ENCODE results near the gene ANKRD36B. TPM values are rescaled to one million over a fixed set of nuclear protein-coding genes. Genes with fewer than 3 reads are reported as not detected.
"Not testable (repeated sequence)": the region's sequence is repeated elsewhere in the genome, so short reads cannot be mapped to it uniquely, and the experiment has no call there.

The ANKRD36B gene
- total and polyA plus RNA-seq, 2 donors (not counting 3 experiments of a cell fraction or from before 2014, with no cell fraction given): 9.8 to 79.8 TPM

DNA sequence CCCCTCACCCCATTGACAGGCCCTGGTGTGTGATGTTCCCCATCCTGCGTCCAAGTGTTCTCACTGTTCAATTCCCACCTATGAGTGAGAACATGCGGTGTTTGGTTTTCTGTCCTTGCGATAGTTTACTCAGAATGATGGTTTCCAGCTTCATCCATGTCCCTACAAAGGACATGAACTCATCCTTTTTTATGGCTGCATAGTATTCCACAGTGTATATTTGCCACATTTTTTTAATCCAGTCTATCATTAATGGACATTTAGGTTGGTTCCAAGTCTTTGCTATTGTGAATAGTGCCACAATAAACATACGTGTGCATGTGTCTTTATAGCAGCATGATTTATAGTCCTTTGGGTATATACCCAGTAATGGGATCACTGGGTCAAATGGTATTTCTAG lies 6.5 kb upstream of the ANKRD36B start:
- POLR2A ChIA-PET; H3K79me2 ChIP-seq (ENCODE audit: control insufficient read depth, insufficient read depth, low read length); H3K9ac ChIP-seq (replicated peaks; ENCODE audit: extremely low read depth, insufficient read depth, low read length); H3K4me2 ChIP-seq (ENCODE audit: insufficient read depth, low read length); H3K4me1 ChIP-seq (ENCODE audit: control insufficient read depth, extremely low read depth, insufficient read depth, low read length); dilution Hi-C loops (cut with MboI; ENCODE audit: extremely low pct_ligation_motif_present, low sequenced_read_pairs); CTCF ChIA-PET; H3K27ac ChIP-seq (ENCODE audit: insufficient read depth, low read depth, low read length); H3K9me1 ChIP-seq (replicated peaks; ENCODE audit: control insufficient read depth, extremely low read depth, insufficient read depth, low read length); H3K9me3 ChIP-seq (replicated peaks; ENCODE audit: control insufficient read depth, insufficient read depth, low read length); H3K36me3 ChIP-seq (ENCODE audit: control insufficient read depth in 2 of 2, extremely low read depth in 1 of 2, insufficient read depth in 2 of 2, low read length in 2 of 2); BruUV-seq (replicated peaks); FAIRE-seq; H4K20me1 ChIP-seq (replicated peaks; ENCODE audit: control insufficient read depth, extremely low read depth, insufficient read depth, low read length); H3K27me3 ChIP-seq (ENCODE audit: control insufficient read depth in 2 of 2, insufficient read depth in 2 of 2, low read length in 2 of 2); H3K4me3 ChIP-seq (replicated peaks in 1 of 3; ENCODE audit: insufficient read depth in 1 of 3, low read depth in 1 of 3, low read length in 3 of 3); H2AFZ ChIP-seq (ENCODE audit: low read depth, low read length); DNase-seq (ENCODE audit: low read depth, low spot score): not testable (repeated sequence)
- intact Hi-C loops (cut with micrococcal nuclease): loop anchor here (10.0 kb wide), 1 partner anchor 789 kb away; no protein-coding TSS in a partner anchor

DNA sequence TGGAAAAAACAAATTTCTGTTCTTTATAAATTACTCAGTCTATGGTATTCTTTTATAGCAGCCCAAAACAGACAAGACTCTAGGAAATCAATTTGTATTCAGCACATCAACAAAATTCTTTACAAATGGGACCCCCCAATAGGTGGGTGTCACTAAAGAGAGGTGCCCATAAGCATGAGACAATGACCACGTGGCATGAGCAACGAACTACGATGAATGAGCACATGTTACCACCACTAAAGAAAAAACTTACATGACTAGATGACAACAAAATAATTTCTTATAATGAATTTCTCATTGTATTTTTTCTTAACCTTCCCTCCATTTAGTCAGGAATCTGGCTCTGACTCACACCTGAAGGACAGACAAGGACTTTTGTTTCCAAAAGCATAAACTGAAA lies 3.8 kb upstream of the ANKRD36B start:
- H3K4me2 ChIP-seq (ENCODE audit: insufficient read depth, low read length); H3K79me2 ChIP-seq (ENCODE audit: control insufficient read depth, insufficient read depth, low read length); FAIRE-seq; H3K27ac ChIP-seq (ENCODE audit: insufficient read depth, low read depth, low read length); H2AFZ ChIP-seq (ENCODE audit: low read depth, low read length); H3K4me1 ChIP-seq (ENCODE audit: control insufficient read depth, extremely low read depth, insufficient read depth, low read length); BruUV-seq (replicated peaks); H3K9me3 ChIP-seq (replicated peaks; ENCODE audit: control insufficient read depth, insufficient read depth, low read length); H3K27me3 ChIP-seq (ENCODE audit: control insufficient read depth in 2 of 2, insufficient read depth in 2 of 2, low read length in 2 of 2); H3K36me3 ChIP-seq (ENCODE audit: control insufficient read depth in 2 of 2, extremely low read depth in 1 of 2, insufficient read depth in 2 of 2, low read length in 2 of 2); dilution Hi-C loops (cut with MboI; ENCODE audit: extremely low pct_ligation_motif_present, low sequenced_read_pairs); H3K9ac ChIP-seq (replicated peaks; ENCODE audit: extremely low read depth, insufficient read depth, low read length); H3K9me1 ChIP-seq (replicated peaks; ENCODE audit: control insufficient read depth, extremely low read depth, insufficient read depth, low read length); POLR2A ChIA-PET; H4K20me1 ChIP-seq (replicated peaks; ENCODE audit: control insufficient read depth, extremely low read depth, insufficient read depth, low read length); DNase-seq (ENCODE audit: low read depth, low spot score); H3K4me3 ChIP-seq (replicated peaks in 1 of 3; ENCODE audit: insufficient read depth in 1 of 3, low read depth in 1 of 3, low read length in 3 of 3): not testable (repeated sequence)
- intact Hi-C loops (cut with micrococcal nuclease): loop anchor here (10.0 kb wide), 1 partner anchor 791 kb away; no protein-coding TSS in a partner anchor
- CTCF ChIA-PET: interaction anchor here (4.6 kb wide), 1 partner anchor 104 kb away, joined by 226 read pairs; no protein-coding TSS in a partner anchor
